ENCODE data around the gene WDR75. TPM values are rescaled to one million over a fixed set of nuclear protein-coding genes. Genes with fewer than 3 reads are reported as not detected.
A peak's percentile ranks its signal among the peaks of the same experiment; 100 is the strongest.

WDR75 gene
- total RNA-seq, 1 donor from 2014 or later = 49.8 TPM

DNA sequence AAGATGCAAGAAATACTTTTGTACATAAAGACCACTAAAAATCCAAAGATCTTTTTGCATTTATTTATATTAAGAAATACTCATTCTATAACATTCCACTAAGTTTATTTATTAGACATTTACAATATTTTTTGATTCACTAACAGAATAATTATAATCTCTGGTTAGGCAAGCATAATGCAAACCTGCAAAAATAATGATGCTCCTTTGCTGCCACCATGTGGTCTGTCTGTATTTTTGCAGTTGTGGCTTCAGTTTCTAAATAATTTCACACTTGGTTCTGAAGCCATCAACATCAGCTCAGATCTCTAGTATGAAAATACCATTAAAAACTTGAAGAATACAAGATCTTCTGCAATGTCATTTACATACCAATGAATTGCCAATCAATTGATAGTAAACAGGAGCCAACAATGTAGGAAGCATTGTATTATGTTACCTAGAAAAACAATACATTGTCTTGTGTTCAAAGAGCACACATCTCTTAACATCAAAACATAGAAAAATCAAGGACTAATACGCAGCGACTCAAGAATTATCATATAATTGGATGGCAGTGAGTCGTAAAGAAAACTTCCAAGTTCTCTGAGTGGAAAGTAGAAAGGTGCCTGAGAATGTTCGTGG is 28.8 kb upstream of the WDR75 start:
- DNase-seq (ENCODE audit: extremely low spot score, unreplicated experiment) = no peak
- H3K9me3 Mint-ChIP-seq = no peaks in the 10 kb centered on the region
- H3K27ac Mint-ChIP-seq = no peak overlapping the region
- no peaks in the 10 kb centered on the region for H3K27me3 Mint-ChIP-seq
- no peaks in the 10 kb centered on the region for H3K36me3 Mint-ChIP-seq
- TF ChIP-seq, protein P1, sequence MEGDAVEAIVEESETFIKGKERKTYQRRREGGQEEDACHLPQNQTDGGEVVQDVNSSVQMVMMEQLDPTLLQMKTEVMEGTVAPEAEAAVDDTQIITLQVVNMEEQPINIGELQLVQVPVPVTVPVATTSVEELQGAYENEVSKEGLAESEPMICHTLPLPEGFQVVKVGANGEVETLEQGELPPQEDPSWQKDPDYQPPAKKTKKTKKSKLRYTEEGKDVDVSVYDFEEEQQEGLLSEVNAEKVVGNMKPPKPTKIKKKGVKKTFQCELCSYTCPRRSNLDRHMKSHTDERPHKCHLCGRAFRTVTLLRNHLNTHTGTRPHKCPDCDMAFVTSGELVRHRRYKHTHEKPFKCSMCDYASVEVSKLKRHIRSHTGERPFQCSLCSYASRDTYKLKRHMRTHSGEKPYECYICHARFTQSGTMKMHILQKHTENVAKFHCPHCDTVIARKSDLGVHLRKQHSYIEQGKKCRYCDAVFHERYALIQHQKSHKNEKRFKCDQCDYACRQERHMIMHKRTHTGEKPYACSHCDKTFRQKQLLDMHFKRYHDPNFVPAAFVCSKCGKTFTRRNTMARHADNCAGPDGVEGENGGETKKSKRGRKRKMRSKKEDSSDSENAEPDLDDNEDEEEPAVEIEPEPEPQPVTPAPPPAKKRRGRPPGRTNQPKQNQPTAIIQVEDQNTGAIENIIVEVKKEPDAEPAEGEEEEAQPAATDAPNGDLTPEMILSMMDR (conservative IDR thresholded peaks at IDR 0.05) = peak; percentile 93
- no peak overlapping the region for H3K4me3 Mint-ChIP-seq
- H3K4me1 Mint-ChIP-seq (ENCODE audit: unreplicated experiment) = peaks cover 15% of the 10 kb centered on the region

- no peak for DNase-seq (ENCODE audit: extremely low spot score, unreplicated experiment)
- Mint-ChIP-seq H3K9me3 (no peaks in the 10 kb centered on the region), H3K27me3 (no peaks in the 10 kb centered on the region), H3K4me3 (no peak overlapping the region), H3K4me1 (ENCODE audit: unreplicated experiment) (peaks cover 7% of the 10 kb centered on the region), H3K36me3 (no peaks in the 10 kb centered on the region), H3K27ac (no peak overlapping the region)
- TF ChIP-seq, protein P1 (conservative IDR thresholded peaks at IDR 0.05) = no peak
Observed at GRCh38 chr2:189413249-189413648, 28.0 kb upstream of the WDR75 start.

GRCh38 chr2:189421644-189422043 is 19.6 kb upstream of the WDR75 start:
- H3K4me1 Mint-ChIP-seq (ENCODE audit: unreplicated experiment) = peaks cover 4% of the 10 kb centered on the region
- no peaks in the 10 kb centered on the region for H3K27me3 Mint-ChIP-seq
- H3K9me3 Mint-ChIP-seq = no peaks in the 10 kb centered on the region
- no peak overlapping the region for H3K27ac Mint-ChIP-seq
- no peak overlapping the region for H3K4me3 Mint-ChIP-seq
- no peak for DNase-seq (ENCODE audit: extremely low spot score, unreplicated experiment)
- TF ChIP-seq, protein P1 (conservative IDR thresholded peaks at IDR 0.05) = no peak
- no peaks in the 10 kb centered on the region for H3K36me3 Mint-ChIP-seq

- H3K27me3 Mint-ChIP-seq = no peaks in the 10 kb centered on the region
- no peaks in the 10 kb centered on the region for H3K9me3 Mint-ChIP-seq
- no peak overlapping the region for H3K27ac Mint-ChIP-seq
- H3K4me3 Mint-ChIP-seq = no peak overlapping the region
- no peak for DNase-seq (ENCODE audit: extremely low spot score, unreplicated experiment)
- TF ChIP-seq, protein P1 (conservative IDR thresholded peaks at IDR 0.05) = no peak
- peaks cover 4% of the 10 kb centered on the region for H3K4me1 Mint-ChIP-seq (ENCODE audit: unreplicated experiment)
- no peaks in the 10 kb centered on the region for H3K36me3 Mint-ChIP-seq
Observed at GRCh38 chr2:189424961-189425360, 16.3 kb upstream of the WDR75 start.

DNA sequence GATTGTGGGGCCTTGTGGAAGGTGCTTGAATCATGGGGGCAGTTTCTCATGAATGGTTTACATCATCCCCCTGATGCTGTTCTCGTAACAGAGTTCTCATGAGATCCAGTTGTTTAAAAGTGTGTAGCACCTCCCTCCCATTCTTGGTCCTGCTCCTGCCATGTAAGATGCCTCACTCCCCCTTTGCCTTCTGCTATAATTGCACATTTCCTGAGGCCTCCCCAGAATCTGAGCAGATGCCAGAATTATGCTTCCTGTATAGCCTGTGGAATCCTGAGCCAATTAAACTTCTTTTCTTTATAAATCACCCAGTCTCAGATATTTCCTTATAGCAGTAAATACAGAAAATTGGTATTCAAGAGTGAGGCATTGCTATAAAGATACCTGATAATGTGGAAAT is 15.6 kb upstream of the WDR75 start:
- H3K4me1 Mint-ChIP-seq (ENCODE audit: unreplicated experiment) = peaks cover 4% of the 10 kb centered on the region
- no peaks in the 10 kb centered on the region for H3K36me3 Mint-ChIP-seq
- TF ChIP-seq, protein P1 (conservative IDR thresholded peaks at IDR 0.05) = no peak
- no peak overlapping the region for H3K4me3 Mint-ChIP-seq
- H3K27ac Mint-ChIP-seq = no peak overlapping the region
- no peaks in the 10 kb centered on the region for H3K9me3 Mint-ChIP-seq
- H3K27me3 Mint-ChIP-seq = no peaks in the 10 kb centered on the region
- no peak for DNase-seq (ENCODE audit: extremely low spot score, unreplicated experiment)

GRCh38 chr2:189426886-189427285 is 14.4 kb upstream of the WDR75 start:
- TF ChIP-seq, protein P1 (conservative IDR thresholded peaks at IDR 0.05) = no peak
- H3K27me3 Mint-ChIP-seq = no peaks in the 10 kb centered on the region
- no peak for DNase-seq (ENCODE audit: extremely low spot score, unreplicated experiment)
- H3K4me1 Mint-ChIP-seq (ENCODE audit: unreplicated experiment) = peaks cover 4% of the 10 kb centered on the region
- H3K36me3 Mint-ChIP-seq = no peaks in the 10 kb centered on the region
- H3K27ac Mint-ChIP-seq = no peak overlapping the region
- H3K4me3 Mint-ChIP-seq = no peak overlapping the region
- no peaks in the 10 kb centered on the region for H3K9me3 Mint-ChIP-seq

All from type B pancreatic cell (in vitro differentiated cells).